Measurements from ENCODE around the gene TIMP2.

DNA sequence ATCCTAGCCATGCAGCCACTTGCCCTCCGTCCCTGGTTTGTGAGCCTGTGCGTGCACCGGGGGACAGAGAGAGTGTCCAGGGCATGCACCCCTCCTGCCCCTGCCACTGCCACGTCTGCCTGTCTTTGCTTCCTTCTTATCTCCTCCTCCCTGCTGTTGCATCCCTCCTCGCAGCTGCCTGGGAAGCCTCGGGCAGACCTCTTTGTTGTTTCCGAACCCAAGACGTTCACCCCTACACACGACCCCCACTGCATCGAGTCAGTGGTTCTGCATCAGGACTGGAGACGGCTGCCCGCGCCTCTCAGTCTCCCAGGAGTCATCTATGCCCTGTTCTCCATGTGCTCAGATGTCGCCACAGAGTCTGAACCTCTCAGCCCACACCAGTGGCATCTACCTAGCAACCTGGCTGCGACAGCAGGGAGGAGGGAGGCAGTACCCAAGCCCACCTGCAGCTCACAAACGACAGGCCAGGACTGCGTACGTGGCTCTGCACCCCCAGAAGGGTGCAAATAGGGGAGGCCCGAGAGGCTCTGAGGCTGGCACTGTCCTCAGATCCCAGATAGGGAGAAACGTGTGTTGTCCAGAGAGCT, 5.2 kb downstream of the TIMP2 start:
- TF ChIP-seq, protein P1, sequence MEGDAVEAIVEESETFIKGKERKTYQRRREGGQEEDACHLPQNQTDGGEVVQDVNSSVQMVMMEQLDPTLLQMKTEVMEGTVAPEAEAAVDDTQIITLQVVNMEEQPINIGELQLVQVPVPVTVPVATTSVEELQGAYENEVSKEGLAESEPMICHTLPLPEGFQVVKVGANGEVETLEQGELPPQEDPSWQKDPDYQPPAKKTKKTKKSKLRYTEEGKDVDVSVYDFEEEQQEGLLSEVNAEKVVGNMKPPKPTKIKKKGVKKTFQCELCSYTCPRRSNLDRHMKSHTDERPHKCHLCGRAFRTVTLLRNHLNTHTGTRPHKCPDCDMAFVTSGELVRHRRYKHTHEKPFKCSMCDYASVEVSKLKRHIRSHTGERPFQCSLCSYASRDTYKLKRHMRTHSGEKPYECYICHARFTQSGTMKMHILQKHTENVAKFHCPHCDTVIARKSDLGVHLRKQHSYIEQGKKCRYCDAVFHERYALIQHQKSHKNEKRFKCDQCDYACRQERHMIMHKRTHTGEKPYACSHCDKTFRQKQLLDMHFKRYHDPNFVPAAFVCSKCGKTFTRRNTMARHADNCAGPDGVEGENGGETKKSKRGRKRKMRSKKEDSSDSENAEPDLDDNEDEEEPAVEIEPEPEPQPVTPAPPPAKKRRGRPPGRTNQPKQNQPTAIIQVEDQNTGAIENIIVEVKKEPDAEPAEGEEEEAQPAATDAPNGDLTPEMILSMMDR (IDR thresholded peaks at IDR 0.05), result no peak
- TF ChIP-seq POLR2A (IDR thresholded peaks at IDR 0.05) (no peak), EP300 (IDR thresholded peaks at IDR 0.05) (no peak)

Data from tibial nerve (tissue), 4 donors.